ENCODE data around the gene FEN1. TPM values are rescaled to one million over a fixed set of nuclear protein-coding genes. Genes with fewer than 3 reads are reported as not detected.
A peak's percentile ranks its signal among the peaks of the same experiment; 100 is the strongest.

The FEN1 gene
- total and polyA plus RNA-seq, 2 of the 13 experiments (the other 11 are each of a cell fraction or from before 2014, with no cell fraction given) = 12.4 to 102 TPM

DNA sequence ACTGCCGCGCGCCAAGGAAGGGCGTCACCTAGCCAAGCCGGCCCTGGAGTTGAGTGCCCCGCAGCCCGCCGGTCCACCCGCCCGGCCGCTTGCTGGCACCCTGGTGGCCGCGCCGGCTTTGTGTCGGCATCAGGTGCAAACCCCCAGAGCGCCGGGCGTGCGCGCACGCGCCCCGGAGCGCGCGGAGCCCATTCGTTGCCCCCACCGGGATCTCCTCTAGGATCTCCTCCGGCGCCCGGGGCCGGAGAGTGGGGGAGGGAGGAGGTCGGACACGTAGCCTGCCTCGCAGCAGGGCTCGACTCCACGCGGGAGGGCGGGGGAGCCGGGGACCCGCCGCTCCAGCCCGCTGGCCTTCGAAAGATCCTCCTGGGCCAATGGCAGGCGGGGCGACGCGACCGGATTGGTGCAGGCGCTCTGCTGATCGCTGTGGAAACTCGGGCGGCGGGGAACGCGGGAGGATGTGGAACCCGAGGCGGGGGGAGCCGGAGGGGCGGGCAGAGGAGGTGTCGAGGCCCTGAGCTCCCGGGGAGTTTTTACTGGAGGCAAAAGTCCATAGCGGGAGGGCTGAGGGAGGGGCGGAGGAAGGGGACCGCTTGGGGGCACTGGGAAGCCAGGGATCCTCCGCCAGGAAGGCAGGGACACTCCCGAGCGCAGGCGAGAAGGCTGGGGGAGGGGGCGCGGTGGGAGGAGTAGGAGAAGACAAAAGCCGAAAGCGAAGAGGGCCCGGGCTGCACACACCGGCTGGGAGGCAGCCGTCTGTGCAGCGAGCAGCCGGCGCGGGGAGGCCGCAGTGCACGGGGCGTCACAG is 35.1 kb downstream of the FEN1 start, which contains the start of gene FADS2 (continued):
- TF ChIP-seq, protein P1, sequence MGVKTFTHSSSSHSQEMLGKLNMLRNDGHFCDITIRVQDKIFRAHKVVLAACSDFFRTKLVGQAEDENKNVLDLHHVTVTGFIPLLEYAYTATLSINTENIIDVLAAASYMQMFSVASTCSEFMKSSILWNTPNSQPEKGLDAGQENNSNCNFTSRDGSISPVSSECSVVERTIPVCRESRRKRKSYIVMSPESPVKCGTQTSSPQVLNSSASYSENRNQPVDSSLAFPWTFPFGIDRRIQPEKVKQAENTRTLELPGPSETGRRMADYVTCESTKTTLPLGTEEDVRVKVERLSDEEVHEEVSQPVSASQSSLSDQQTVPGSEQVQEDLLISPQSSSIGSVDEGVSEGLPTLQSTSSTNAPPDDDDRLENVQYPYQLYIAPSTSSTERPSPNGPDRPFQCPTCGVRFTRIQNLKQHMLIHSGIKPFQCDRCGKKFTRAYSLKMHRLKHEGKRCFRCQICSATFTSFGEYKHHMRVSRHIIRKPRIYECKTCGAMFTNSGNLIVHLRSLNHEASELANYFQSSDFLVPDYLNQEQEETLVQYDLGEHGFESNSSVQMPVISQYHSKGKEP (CRISPR knock-in tag; IDR thresholded peaks at IDR 0.05) = no peak
- no peak for TF ChIP-seq ZSCAN25 (CRISPR knock-in tag; IDR thresholded peaks at IDR 0.05)
- TF ChIP-seq ZNF501 (CRISPR knock-in tag; IDR thresholded peaks at IDR 0.05) = no peak; the same call in 1 of the 2 replicates
- no peak; the same call in 1 of the 2 replicates for TF ChIP-seq BORCS8-MEF2B (CRISPR knock-in tag; IDR thresholded peaks at IDR 0.05)
- no peak; the same call in 1 of the 2 replicates for TF ChIP-seq ZNF839 (CRISPR knock-in tag; IDR thresholded peaks at IDR 0.05; ENCODE audit: borderline replicate concordance)
- TF ChIP-seq, protein P2, sequence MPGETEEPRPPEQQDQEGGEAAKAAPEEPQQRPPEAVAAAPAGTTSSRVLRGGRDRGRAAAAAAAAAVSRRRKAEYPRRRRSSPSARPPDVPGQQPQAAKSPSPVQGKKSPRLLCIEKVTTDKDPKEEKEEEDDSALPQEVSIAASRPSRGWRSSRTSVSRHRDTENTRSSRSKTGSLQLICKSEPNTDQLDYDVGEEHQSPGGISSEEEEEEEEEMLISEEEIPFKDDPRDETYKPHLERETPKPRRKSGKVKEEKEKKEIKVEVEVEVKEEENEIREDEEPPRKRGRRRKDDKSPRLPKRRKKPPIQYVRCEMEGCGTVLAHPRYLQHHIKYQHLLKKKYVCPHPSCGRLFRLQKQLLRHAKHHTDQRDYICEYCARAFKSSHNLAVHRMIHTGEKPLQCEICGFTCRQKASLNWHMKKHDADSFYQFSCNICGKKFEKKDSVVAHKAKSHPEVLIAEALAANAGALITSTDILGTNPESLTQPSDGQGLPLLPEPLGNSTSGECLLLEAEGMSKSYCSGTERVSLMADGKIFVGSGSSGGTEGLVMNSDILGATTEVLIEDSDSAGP (CRISPR knock-in tag; IDR thresholded peaks at IDR 0.05; ENCODE audit: borderline replicate concordance) = no peak
- TF ChIP-seq ZNF335 (CRISPR knock-in tag; IDR thresholded peaks at IDR 0.05) = no peak
- TF ChIP-seq, protein P3, sequence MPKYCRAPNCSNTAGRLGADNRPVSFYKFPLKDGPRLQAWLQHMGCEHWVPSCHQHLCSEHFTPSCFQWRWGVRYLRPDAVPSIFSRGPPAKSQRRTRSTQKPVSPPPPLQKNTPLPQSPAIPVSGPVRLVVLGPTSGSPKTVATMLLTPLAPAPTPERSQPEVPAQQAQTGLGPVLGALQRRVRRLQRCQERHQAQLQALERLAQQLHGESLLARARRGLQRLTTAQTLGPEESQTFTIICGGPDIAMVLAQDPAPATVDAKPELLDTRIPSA (CRISPR knock-in tag; IDR thresholded peaks at IDR 0.05; ENCODE audit: borderline replicate concordance) = no peak
- no peak for TF ChIP-seq CENPX (CRISPR knock-in tag; IDR thresholded peaks at IDR 0.05)
- TF ChIP-seq PLRG1 (conservative IDR thresholded peaks at IDR 0.05) = no peak
- no peak for TF ChIP-seq SRSF9 (IDR thresholded peaks at IDR 0.05; ENCODE audit: borderline replicate concordance, insufficient read depth, low read depth, low read length, poor library complexity, severe bottlenecking)
- no peak for TF ChIP-seq KLF11 (CRISPR knock-in tag; IDR thresholded peaks at IDR 0.05)
- peak; percentile 63; the same call in 1 of the 2 replicates for TF ChIP-seq TMF1 (CRISPR knock-in tag; IDR thresholded peaks at IDR 0.05; ENCODE audit: low read depth)
- TF ChIP-seq, protein P4, sequence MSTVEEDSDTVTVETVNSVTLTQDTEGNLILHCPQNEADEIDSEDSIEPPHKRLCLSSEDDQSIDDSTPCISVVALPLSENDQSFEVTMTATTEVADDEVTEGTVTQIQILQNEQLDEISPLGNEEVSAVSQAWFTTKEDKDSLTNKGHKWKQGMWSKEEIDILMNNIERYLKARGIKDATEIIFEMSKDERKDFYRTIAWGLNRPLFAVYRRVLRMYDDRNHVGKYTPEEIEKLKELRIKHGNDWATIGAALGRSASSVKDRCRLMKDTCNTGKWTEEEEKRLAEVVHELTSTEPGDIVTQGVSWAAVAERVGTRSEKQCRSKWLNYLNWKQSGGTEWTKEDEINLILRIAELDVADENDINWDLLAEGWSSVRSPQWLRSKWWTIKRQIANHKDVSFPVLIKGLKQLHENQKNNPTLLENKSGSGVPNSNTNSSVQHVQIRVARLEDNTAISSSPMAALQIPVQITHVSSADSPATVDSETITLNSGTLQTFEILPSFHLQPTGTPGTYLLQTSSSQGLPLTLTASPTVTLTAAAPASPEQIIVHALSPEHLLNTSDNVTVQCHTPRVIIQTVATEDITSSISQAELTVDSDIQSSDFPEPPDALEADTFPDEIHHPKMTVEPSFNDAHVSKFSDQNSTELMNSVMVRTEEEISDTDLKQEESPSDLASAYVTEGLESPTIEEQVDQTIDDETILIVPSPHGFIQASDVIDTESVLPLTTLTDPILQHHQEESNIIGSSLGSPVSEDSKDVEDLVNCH (CRISPR knock-in tag; IDR thresholded peaks at IDR 0.05) = no peak
- TF ChIP-seq HMGA1 (CRISPR knock-in tag; conservative IDR thresholded peaks at IDR 0.05) = no peak
- TF ChIP-seq, protein P5, sequence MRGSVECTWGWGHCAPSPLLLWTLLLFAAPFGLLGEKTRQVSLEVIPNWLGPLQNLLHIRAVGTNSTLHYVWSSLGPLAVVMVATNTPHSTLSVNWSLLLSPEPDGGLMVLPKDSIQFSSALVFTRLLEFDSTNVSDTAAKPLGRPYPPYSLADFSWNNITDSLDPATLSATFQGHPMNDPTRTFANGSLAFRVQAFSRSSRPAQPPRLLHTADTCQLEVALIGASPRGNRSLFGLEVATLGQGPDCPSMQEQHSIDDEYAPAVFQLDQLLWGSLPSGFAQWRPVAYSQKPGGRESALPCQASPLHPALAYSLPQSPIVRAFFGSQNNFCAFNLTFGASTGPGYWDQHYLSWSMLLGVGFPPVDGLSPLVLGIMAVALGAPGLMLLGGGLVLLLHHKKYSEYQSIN (CRISPR knock-in tag; IDR thresholded peaks at IDR 0.05; ENCODE audit: borderline replicate concordance) = no peak
- TF ChIP-seq, protein P6, sequence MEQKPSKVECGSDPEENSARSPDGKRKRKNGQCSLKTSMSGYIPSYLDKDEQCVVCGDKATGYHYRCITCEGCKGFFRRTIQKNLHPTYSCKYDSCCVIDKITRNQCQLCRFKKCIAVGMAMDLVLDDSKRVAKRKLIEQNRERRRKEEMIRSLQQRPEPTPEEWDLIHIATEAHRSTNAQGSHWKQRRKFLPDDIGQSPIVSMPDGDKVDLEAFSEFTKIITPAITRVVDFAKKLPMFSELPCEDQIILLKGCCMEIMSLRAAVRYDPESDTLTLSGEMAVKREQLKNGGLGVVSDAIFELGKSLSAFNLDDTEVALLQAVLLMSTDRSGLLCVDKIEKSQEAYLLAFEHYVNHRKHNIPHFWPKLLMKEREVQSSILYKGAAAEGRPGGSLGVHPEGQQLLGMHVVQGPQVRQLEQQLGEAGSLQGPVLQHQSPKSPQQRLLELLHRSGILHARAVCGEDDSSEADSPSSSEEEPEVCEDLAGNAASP (CRISPR knock-in tag; IDR thresholded peaks at IDR 0.05; ENCODE audit: borderline replicate concordance) = peak; percentile 7; the same call in 1 of the 2 replicates
- TF ChIP-seq SIX1 (CRISPR knock-in tag; IDR thresholded peaks at IDR 0.05; ENCODE audit: borderline replicate concordance) = no peak
- no peak; the same call in 1 of the 2 replicates for TF ChIP-seq MEIS2 (CRISPR knock-in tag; IDR thresholded peaks at IDR 0.05)
- no peak for TF ChIP-seq KAT7 (CRISPR knock-in tag; IDR thresholded peaks at IDR 0.05; ENCODE audit: borderline replicate concordance)
